NT2/D1 (cell line): ENCODE measurements around the gene KIF27.

Experiments
- SUZ12 ChIP-seq: IDR thresholded peaks from 2 replicates; pipeline ENCODE4 v1.6.1; 2011; ENCODE audit not compliant: insufficient read length, insufficient read depth; ENCODE audit errors: extremely low read depth
- YY1 ChIP-seq: IDR thresholded peaks from 2 replicates; pipeline ENCODE4 v1.6.1; 2011; ENCODE audit not compliant: insufficient read length, insufficient read depth
- ZNF274 ChIP-seq: IDR thresholded peaks from 2 replicates; pipeline ENCODE4 v1.6.1; 2011; ENCODE audit warnings: mild to moderate bottlenecking, low read depth, low read length

- TF ChIP-seq ZNF274 (no peak), YY1 (no peak), SUZ12 (no peak)
These were observed 40.9 kb upstream of the KIF27 start for GRCh38 chr9:83962165-83962564.
